A549 (cell line): ENCODE results near the gene ZDHHC11B. TPM values are rescaled to one million over a fixed set of nuclear protein-coding genes. Genes with fewer than 3 reads are reported as not detected.
A peak's percentile ranks its signal among the peaks of the same experiment; 100 is the strongest.

Experiments
- ATAC-seq, 2 experiments: fragments of 200-7000 bp in 1 of 2; fragments of >200 bp in 1 of 2; cut with Nextera tagmentation in 1 of 2; cut with Tn5 transposase in 1 of 2; 3 replicates each; pipeline versions ENCODE4 v1.8.0 to v1.9.1; 2018 to 2020; ENCODE audit warnings: mild to moderate bottlenecking in 1 of 2, moderate library complexity in 1 of 2
- CTCF ChIA-PET: fragments of 300-600 bp; sonication (Branson Sonifier 250); formaldehyde crosslinking; extraction: SDS; loops from one replicate; lab custom pipeline; 2021; ENCODE audit warnings: antibody characterized with exemption, inconsistent platforms; lab: Yijun Ruan, JAX
- POLR2A ChIA-PET: fragments of 350-600 bp; formaldehyde crosslinking; extraction: SDS; loops from one replicate; lab custom pipeline; 2021; ENCODE audit warnings: antibody characterized with exemption, inconsistent platforms; lab: Yijun Ruan, JAX
- DNase-seq, 2 experiments: peaks; one replicate each; pipeline versions ENCODE4 v3.0.0 to v3.0.0-alpha.2; 2011 to 2016; ENCODE audit warnings: low read depth in 1 of 2, low spot score in 1 of 2
- FAIRE-seq: peaks from 2 replicates; lab custom pipeline; 2011; peaks lifted over from hg19 to GRCh38; lab: Jason Lieb, UNC
- H3K27ac ChIP-seq, 2 experiments: fragments of >200 bp; sonication (Bioruptor Twin); formaldehyde crosslinking; 3 replicates each; pipeline ENCODE4 v1.5.1; 2016 to 2017
- H3K4me1 ChIP-seq: fragments of >200 bp; sonication (Bioruptor Twin); formaldehyde crosslinking; 3 replicates; pipeline ENCODE4 v1.6.1; 2016
- H3K4me2 ChIP-seq: fragments of >200 bp; sonication (Bioruptor Twin); formaldehyde crosslinking; 3 replicates; pipeline ENCODE4 v1.6.1; 2016
- H3K4me3 ChIP-seq: fragments of >200 bp; sonication (Bioruptor Twin); formaldehyde crosslinking; 3 replicates; pipeline ENCODE4 v1.5.1; 2016
- H3K9me3 ChIP-seq: fragments of >200 bp; sonication (Bioruptor Twin); formaldehyde crosslinking; 3 replicates; pipeline ENCODE4 v1.6.1; 2016
- CBX8 ChIP-seq: fragments of 200-600 bp; sonication (generic); IDR thresholded peaks from 2 replicates; pipeline ENCODE4 v1.6.1; 2016
- CEBPB ChIP-seq, 2 experiments: fragments of >200 bp in 1 of 2; sonication (Bioruptor Twin) in 1 of 2; formaldehyde crosslinking in 1 of 2; IDR thresholded peaks; 2 replicates each; pipeline ENCODE4 v1.6.1; 2012 to 2016
- CHD4 ChIP-seq: fragments of 200-600 bp; sonication (generic); IDR thresholded peaks from 2 replicates; pipeline ENCODE4 v1.6.1; 2016; ENCODE audit warnings: antibody characterized with exemption, mild to moderate bottlenecking, borderline replicate concordance
- EP300 ChIP-seq, 2 experiments: fragments of >200 bp; sonication (Bioruptor Twin); formaldehyde crosslinking; IDR thresholded peaks; 2 replicates in 1 of 2; 3 replicates in 1 of 2; pipeline ENCODE4 v1.6.1; 2016 to 2017
- ESRRA ChIP-seq: fragments of 150-350 bp; IDR thresholded peaks from 2 replicates; pipeline ENCODE4 v1.6.1; 2014; ENCODE audit warnings: mild to moderate bottlenecking, low read length, borderline replicate concordance
- FOXS1 ChIP-seq: fragments of 250-450 bp; sonication (Bioruptor Pico); IDR thresholded peaks from 2 replicates; pipeline ENCODE4 v1.5.0; 2020; ENCODE audit warnings: mild to moderate bottlenecking, moderate library complexity
- GATA3 ChIP-seq: IDR thresholded peaks from 2 replicates; pipeline ENCODE4 v1.6.1; 2012; ENCODE audit warnings: borderline replicate concordance
- JUN ChIP-seq, 2 experiments: fragments of >200 bp; sonication (Bioruptor Twin); formaldehyde crosslinking; IDR thresholded peaks; 2 replicates in 1 of 2; 3 replicates in 1 of 2; pipeline ENCODE4 v1.6.1; 2016 to 2017
- KDM1A ChIP-seq: fragments of 200-600 bp; sonication (generic); IDR thresholded peaks from 2 replicates; pipeline ENCODE4 v1.6.1; 2016; ENCODE audit warnings: low read depth, mild to moderate bottlenecking
- KDM5A ChIP-seq: fragments of 200-600 bp; sonication (generic); IDR thresholded peaks from 2 replicates; pipeline ENCODE4 v1.6.1; 2016; ENCODE audit warnings: antibody characterized with exemption, mild to moderate bottlenecking
- MAFK ChIP-seq: fragments of 450-650 bp; IDR thresholded peaks from 2 replicates; pipeline ENCODE4 v1.6.1; 2014; ENCODE audit not compliant: partially characterized antibody
- NFE2L2 ChIP-seq: fragments of 150-350 bp; conservative IDR thresholded peaks from 2 replicates; pipeline ENCODE4 v1.6.1; 2014; ENCODE audit warnings: low read length
- NR3C1 ChIP-seq: fragments of >200 bp; sonication (Bioruptor Twin); formaldehyde crosslinking; IDR thresholded peaks from 3 replicates; pipeline ENCODE4 v1.6.1; 2017
- RFX5 ChIP-seq: fragments of 450-650 bp; IDR thresholded peaks from 2 replicates; pipeline ENCODE4 v1.7.1; 2014; ENCODE audit warnings: antibody characterized with exemption, mild to moderate bottlenecking, moderate library complexity
- SMC3 ChIP-seq: fragments of >200 bp; sonication (Bioruptor Twin); formaldehyde crosslinking; IDR thresholded peaks from 3 replicates; pipeline ENCODE4 v1.6.1; 2018; ENCODE audit warnings: inconsistent platforms
- TP53 ChIP-seq: fragments of 250-450 bp; sonication (Bioruptor Pico); IDR thresholded peaks from 2 replicates; pipeline ENCODE4 v1.5.0; 2021; ENCODE audit warnings: mild to moderate bottlenecking, moderate library complexity
- ZFP36 ChIP-seq: fragments of 450-650 bp; IDR thresholded peaks from 2 replicates; pipeline ENCODE4 v1.6.1; 2014; ENCODE audit warnings: borderline replicate concordance; ENCODE audit not compliant: partially characterized antibody
- WGBS: methylation state at CpG from one replicate; pipeline ENCODE4 v1.1.6; 2017; ENCODE audit errors: missing lambda C conversion rate; 5-methylcytosine and 5-hydroxymethylcytosine counted together
- polyA plus RNA-seq, 4 experiments: library from polyadenylated mRNA; depleted of rRNA in 3 of 4; stranded (reverse); fragments of >200 nt; fragmentation: RNase III in 1 of 4; extraction: RNeasy Plus Mini Kit Qiagen cat#74134 plus additional on column Dnase treatment in 1 of 4; gene quantifications; 2 replicates in 3 of 4; 3 replicates in 1 of 4; pipeline ENCODE4 v1.2.3, GENCODE V29; 2011 to 2017
- TF ChIP-seq, protein P1 (sequence below): fragments of >200 bp; sonication (Bioruptor Twin); formaldehyde crosslinking; IDR thresholded peaks from 2 replicates; pipeline ENCODE4 v1.6.1; 2016
- TF ChIP-seq, protein P2 (sequence below): IDR thresholded peaks from 2 replicates; pipeline ENCODE4 v1.6.1; 2012
- TF ChIP-seq, protein P3 (sequence below): fragments of 250-450 bp; sonication (Bioruptor Pico); IDR thresholded peaks from 2 replicates; pipeline ENCODE4 v1.5.0; 2021; ENCODE audit warnings: mild to moderate bottlenecking, moderate library complexity, borderline replicate concordance
- TF ChIP-seq, protein P4 (sequence below): fragments of >200 bp; sonication (Bioruptor Twin); formaldehyde crosslinking; IDR thresholded peaks from 3 replicates; pipeline ENCODE4 v1.6.1; 2016
- TF ChIP-seq, protein P5 (sequence below): IDR thresholded peaks from 2 replicates; pipeline ENCODE4 v1.6.1; 2012
- TF ChIP-seq, protein P6 (sequence below): fragments of 250-450 bp; sonication (Bioruptor Pico); IDR thresholded peaks from 2 replicates; pipeline ENCODE4 v1.5.0; 2020; ENCODE audit warnings: low read depth, mild to moderate bottlenecking, moderate library complexity
- TF ChIP-seq, protein P7 (sequence below): fragments of 200-600 bp; sonication (generic); IDR thresholded peaks from 2 replicates; pipeline ENCODE4 v1.6.1; 2016; ENCODE audit warnings: antibody characterized with exemption, mild to moderate bottlenecking, moderate library complexity

ZDHHC11B gene
- polyA plus RNA-seq, 2 of the 4 experiments (the other 2 are of a cell fraction): 0.18 to 1.0 TPM

DNA sequence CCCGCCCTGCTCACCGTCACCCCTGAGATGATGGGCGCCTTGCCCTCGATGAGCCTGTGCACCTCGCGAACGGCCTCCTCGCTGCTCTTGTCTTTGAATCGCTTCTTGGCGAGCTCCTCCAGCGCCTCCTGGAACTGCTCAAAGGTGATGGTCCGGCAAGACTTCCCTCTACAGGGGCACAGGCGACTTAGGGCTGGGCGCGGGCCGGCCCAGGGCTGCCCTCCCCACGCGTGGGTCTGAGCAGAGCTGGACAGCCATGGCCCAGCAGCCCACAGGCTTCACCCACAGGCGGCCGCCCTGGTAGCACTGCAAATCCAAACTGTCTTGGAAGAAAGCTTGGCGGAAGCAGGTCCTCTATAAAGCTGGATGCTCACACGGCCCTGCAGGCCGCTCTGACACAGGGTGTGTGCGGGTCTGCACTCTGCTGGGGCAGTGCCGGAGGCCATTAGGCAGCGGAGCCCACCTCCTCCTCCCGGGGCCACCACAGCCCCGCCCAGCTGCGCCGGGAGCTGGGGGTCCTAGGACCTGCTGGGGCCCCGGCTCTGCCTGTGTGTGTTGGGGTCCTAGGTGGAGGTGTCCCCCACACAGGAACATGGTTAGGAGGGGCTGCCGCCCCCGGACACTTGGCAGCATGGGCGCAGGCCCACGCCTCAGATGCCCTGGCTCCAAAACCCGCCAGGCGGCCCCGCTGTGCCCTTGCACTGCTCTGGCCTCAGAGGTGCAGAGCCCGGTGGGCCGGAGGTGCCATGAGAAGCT lies 118.4 kb downstream of the ZDHHC11B start (continued):
- TF ChIP-seq, protein P1, sequence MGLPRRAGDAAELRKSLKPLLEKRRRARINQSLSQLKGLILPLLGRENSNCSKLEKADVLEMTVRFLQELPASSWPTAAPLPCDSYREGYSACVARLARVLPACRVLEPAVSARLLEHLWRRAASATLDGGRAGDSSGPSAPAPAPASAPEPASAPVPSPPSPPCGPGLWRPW: no peak
- TF ChIP-seq, protein P2, sequence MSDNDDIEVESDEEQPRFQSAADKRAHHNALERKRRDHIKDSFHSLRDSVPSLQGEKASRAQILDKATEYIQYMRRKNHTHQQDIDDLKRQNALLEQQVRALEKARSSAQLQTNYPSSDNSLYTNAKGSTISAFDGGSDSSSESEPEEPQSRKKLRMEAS: no peak
- TF ChIP-seq SMC3: no peak

DNA sequence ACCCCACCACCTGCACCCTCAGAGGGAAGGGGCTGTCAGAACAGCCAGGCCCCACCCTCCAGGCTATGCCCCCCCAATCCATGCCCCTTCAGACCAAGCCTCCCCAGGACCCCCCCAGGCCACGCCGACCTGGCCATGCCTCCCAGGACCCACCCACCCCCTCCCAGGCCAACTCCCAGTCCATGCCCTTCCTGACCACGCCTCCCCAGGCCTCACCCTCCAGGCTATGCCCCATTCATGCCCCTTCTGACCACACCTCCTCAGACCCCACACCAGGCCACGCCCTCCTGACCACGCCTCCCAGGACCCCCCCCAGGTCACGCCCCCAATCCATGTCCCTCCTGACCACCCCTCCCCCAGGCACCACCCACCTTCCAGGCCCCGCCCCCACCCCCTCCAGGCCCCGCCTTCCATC lies 119.0 kb downstream of the ZDHHC11B start:
- WGBS: no CpG with 5 or more reads among the region's 8 CpGs
- ATAC-seq (no peak), DNase-seq (peak in 1 of 2 experiments; percentile 32), FAIRE-seq (no peak)
- Histone ChIP-seq H3K4me3 (no peak overlapping the region), H3K27ac (no peak overlapping the region), H3K9me3 (no peaks in the 10 kb centered on the region), H3K4me2 (no peak overlapping the region), H3K4me1 (peaks cover 12% of the 10 kb centered on the region)
- ChIA-PET POLR2A (no interaction called here), CTCF (interaction anchor here (1.4 to 2.1 kb wide), 3 partner anchors 12 to 237 kb away, joined by 3 to 5 read pairs (median 5); no protein-coding TSS in a partner anchor)
- TF ChIP-seq KDM1A (no peak), EP300 (IDR thresholded peaks at IDR 0.05) (no peak), RFX5 (no peak), ZFP36 (no peak), KDM5A (no peak), NR3C1 (no peak), GATA3 (no peak), TP53 (CRISPR knock-in tag) (no peak)
- TF ChIP-seq, protein P3, sequence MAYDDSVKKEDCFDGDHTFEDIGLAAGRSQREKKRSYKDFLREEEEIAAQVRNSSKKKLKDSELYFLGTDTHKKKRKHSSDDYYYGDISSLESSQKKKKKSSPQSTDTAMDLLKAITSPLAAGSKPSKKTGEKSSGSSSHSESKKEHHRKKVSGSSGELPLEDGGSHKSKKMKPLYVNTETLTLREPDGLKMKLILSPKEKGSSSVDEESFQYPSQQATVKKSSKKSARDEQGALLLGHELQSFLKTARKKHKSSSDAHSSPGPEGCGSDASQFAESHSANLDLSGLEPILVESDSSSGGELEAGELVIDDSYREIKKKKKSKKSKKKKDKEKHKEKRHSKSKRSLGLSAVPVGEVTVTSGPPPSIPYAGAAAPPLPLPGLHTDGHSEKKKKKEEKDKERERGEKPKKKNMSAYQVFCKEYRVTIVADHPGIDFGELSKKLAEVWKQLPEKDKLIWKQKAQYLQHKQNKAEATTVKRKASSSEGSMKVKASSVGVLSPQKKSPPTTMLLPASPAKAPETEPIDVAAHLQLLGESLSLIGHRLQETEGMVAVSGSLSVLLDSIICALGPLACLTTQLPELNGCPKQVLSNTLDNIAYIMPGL (CRISPR knock-in tag): no peak

DNA sequence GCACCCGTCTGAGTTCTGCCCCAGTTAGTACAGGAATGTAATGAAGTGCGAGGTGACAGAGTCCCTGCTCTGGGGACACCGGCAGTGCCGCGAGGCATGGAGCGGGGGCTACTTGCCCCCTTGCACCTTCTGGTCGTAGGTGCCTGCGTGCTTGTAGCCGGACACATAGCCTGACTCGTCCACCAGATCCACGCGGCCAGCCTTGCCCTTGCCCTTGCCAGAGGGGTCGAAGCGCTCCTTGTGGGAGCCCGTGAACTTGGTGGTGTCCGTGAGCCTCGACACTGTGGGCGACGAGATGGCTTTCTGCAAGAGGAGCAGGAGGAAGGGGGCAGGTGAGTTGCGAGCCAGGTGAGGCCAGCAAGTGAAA lies 119.6 kb downstream of the ZDHHC11B start:
- POLR2A ChIA-PET: no interaction called here
- Histone ChIP-seq H3K27ac (no peak overlapping the region), H3K4me2 (no peak overlapping the region), H3K9me3 (no peaks in the 10 kb centered on the region; the same call in 1 of the 3 replicates), H3K4me1 (peaks cover 12% of the 10 kb centered on the region), H3K4me3 (no peak overlapping the region)
- DNase-seq (no peak), ATAC-seq (no peak), FAIRE-seq (no peak)
- CTCF ChIA-PET: interaction anchor here (0.8 to 0.9 kb wide), 2 partner anchors 10 to 225 kb away, joined by 3 read pairs; no protein-coding TSS in a partner anchor
- 93% methylated on average over 18 of the region's 20 CpGs for WGBS
- TF ChIP-seq ESRRA (no peak), TP53 (CRISPR knock-in tag) (no peak), NFE2L2 (no peak), RFX5 (no peak), CHD4 (no peak), JUN (IDR thresholded peaks at IDR 0.05) (no peak), MAFK (no peak), FOXS1 (CRISPR knock-in tag) (no peak), CEBPB (IDR thresholded peaks at IDR 0.05) (no peak), CBX8 (no peak)
- TF ChIP-seq, protein P4, sequence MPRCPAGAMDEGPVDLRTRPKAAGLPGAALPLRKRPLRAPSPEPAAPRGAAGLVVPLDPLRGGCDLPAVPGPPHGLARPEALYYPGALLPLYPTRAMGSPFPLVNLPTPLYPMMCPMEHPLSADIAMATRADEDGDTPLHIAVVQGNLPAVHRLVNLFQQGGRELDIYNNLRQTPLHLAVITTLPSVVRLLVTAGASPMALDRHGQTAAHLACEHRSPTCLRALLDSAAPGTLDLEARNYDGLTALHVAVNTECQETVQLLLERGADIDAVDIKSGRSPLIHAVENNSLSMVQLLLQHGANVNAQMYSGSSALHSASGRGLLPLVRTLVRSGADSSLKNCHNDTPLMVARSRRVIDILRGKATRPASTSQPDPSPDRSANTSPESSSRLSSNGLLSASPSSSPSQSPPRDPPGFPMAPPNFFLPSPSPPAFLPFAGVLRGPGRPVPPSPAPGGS: no peak
- TF ChIP-seq, protein P5, sequence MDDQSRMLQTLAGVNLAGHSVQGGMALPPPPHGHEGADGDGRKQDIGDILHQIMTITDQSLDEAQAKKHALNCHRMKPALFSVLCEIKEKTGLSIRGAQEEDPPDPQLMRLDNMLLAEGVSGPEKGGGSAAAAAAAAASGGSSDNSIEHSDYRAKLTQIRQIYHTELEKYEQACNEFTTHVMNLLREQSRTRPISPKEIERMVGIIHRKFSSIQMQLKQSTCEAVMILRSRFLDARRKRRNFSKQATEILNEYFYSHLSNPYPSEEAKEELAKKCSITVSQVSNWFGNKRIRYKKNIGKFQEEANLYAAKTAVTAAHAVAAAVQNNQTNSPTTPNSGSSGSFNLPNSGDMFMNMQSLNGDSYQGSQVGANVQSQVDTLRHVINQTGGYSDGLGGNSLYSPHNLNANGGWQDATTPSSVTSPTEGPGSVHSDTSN: no peak
- TF ChIP-seq, protein P3 (CRISPR knock-in tag): no peak
- TF ChIP-seq, protein P6, sequence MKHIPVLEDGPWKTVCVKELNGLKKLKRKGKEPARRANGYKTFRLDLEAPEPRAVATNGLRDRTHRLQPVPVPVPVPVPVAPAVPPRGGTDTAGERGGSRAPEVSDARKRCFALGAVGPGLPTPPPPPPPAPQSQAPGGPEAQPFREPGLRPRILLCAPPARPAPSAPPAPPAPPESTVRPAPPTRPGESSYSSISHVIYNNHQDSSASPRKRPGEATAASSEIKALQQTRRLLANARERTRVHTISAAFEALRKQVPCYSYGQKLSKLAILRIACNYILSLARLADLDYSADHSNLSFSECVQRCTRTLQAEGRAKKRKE (CRISPR knock-in tag): no peak
- TF ChIP-seq, protein P7, sequence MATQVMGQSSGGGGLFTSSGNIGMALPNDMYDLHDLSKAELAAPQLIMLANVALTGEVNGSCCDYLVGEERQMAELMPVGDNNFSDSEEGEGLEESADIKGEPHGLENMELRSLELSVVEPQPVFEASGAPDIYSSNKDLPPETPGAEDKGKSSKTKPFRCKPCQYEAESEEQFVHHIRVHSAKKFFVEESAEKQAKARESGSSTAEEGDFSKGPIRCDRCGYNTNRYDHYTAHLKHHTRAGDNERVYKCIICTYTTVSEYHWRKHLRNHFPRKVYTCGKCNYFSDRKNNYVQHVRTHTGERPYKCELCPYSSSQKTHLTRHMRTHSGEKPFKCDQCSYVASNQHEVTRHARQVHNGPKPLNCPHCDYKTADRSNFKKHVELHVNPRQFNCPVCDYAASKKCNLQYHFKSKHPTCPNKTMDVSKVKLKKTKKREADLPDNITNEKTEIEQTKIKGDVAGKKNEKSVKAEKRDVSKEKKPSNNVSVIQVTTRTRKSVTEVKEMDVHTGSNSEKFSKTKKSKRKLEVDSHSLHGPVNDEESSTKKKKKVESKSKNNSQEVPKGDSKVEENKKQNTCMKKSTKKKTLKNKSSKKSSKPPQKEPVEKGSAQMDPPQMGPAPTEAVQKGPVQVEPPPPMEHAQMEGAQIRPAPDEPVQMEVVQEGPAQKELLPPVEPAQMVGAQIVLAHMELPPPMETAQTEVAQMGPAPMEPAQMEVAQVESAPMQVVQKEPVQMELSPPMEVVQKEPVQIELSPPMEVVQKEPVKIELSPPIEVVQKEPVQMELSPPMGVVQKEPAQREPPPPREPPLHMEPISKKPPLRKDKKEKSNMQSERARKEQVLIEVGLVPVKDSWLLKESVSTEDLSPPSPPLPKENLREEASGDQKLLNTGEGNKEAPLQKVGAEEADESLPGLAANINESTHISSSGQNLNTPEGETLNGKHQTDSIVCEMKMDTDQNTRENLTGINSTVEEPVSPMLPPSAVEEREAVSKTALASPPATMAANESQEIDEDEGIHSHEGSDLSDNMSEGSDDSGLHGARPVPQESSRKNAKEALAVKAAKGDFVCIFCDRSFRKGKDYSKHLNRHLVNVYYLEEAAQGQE: no peak
